GM21515 (cell line): ENCODE measurements around the gene SRRM4.
"Not testable (repeated sequence)": the region's sequence is repeated elsewhere in the genome, so short reads cannot be mapped to it uniquely, and the experiment has no call there.

Experiments
- ATAC-seq: cut with Tn5 transposase; IDR thresholded peaks from one replicate; pipeline ENCODE4 v1.9.1; 2021; ENCODE audit not compliant: unreplicated experiment

SRRM4 gene

DNA sequence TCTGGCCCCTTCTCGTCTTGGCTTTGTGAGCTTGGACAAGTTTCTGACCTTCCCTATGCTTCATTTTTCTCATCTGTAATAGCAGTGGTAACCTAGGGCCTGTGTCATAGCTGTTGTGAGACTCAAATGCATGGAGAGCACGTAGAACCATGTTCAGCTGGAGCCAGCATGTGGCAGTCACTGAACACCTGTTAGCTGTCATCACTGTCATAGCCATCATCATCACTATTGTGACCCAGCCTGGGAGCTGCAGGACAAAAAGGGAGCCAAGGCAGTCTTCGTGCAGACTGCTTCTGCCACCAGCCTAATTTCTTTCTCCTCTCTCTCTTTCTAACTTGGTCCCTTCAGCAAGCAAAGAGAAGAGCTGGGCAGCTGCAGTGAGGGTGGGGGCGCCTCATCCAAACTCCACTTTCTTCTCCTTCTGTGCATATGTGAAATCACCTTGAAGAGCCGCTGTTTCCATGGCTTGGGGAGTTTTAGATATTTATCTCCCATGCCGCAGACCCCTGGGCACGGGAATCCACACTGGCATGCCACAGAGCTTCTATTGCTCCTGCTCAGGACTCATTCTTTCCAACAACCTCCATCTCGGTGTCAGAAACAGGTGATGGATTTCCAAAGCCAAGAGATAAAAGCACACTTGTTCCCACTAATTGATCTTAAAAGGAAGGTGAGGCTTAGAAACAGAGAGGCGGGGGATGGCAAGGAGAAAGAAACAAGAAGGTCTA, 87.0 kb downstream of the SRRM4 start:
- ATAC-seq, result no peak

DNA sequence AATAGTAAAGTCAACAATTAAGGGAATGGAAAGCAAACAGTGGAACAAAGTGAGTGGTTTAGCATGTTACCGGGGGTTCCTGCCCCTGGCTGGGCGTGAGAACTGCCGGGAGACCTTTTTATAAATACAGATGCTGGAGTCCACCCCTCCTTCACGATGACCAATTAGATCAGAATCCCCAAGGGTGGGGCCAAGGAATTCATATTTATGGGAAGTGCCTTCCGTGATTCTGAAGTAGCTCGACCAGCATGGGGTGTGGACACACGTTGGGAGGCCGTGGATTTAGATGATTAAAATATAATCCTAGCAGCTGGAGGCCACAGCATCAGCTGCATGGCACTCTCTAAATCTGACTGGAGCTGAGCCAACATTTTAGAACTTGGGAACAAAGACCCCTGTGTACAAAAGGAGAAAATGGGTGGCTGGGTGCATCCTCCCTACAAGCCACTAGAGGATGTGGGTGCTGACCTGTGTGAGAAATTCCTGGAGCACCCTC, 87.9 kb downstream of the SRRM4 start:
- no peak for ATAC-seq

- ATAC-seq, result no peak
Observed at GRCh38 chr12:119071176-119071575, 89.8 kb downstream of the SRRM4 start.

DNA sequence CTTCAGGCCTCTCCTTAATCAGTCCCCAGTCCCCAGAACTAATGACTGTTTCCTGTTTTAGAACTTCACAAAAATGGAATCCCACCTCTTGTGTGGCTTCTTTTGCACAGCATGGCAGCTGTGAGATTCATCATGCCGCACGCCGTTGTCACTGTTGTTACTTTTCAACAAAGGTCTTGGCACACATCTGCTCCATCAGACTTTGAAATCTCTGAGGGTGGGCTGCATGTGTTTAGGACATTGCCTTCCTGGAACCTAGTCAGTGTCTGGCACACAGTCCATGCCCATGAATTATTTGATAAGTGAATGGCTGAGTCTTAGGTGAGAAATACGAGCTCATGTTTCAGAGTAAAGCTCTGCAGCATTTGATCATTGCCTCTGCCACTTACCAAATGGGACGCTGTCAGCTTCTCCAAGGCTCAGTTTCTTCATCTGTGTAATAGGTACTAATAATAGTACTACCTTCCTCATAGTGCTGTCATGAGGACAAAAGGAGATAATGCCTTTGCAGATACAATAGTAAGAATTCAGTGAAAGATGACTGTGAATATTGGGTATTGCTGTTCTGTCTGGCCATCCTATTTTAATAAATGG, 90.4 kb downstream of the SRRM4 start:
- ATAC-seq, result no peak

DNA sequence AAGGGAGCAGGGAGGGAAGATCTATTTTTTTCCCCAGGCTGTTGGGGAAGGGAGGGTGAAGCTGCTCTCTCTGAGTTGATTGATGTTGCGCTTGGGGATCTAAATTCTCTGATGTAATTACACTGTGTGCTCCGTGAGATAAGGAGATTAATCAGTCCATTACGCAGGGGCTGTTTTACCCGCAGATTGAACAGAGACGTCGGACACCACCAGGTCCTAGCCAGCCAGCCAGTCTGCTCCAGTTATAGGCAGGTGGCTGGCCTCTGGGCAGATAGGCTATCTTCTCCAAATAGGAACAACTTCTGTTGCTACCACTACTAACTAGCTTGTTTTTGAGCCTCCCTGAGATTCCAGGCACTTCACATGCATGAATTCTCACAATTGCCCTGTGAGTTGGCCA, 91.1 kb downstream of the SRRM4 start:
- no peak for ATAC-seq

- ATAC-seq, result no peak
Observed at GRCh38 chr12:119075222-119075787, 94.0 kb downstream of the SRRM4 start.

DNA sequence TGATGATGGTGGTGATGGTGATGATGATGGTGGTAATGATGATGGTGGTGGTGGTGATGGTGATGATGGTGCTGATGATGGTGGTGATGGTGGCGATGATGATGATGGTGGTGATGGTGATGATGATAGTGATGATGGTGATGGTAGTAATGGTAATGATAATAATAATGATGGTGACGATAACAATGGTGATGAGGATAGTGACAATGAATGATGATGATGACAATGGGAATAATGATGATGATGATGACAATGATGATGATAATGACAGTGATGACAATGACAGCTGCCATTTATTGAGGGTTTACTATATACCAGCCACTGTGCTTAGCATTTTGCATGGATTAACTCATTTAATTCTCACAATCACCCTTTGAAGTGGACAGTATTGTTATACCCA, 94.6 kb downstream of the SRRM4 start:
- no peak for ATAC-seq

DNA sequence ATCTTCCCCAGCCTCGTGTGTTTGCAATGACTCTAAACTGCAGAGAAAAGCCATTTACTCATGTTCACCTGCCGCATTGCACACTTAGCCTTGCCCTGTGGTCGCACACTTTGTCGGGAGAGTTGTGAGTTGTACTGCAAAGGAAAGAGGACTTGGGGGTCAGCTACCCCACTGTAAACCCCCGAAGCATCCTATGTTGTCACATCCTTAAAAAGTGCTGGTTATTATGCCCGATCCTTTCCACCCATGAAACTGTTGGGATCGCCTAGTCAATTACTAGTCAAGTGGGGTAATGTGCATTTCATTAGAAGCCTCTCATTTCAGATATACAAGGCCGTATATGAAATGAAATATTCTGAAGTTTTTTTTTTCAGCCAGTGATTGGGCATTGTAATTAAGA, 98.2 kb downstream of the SRRM4 start:
- no peak for ATAC-seq

DNA sequence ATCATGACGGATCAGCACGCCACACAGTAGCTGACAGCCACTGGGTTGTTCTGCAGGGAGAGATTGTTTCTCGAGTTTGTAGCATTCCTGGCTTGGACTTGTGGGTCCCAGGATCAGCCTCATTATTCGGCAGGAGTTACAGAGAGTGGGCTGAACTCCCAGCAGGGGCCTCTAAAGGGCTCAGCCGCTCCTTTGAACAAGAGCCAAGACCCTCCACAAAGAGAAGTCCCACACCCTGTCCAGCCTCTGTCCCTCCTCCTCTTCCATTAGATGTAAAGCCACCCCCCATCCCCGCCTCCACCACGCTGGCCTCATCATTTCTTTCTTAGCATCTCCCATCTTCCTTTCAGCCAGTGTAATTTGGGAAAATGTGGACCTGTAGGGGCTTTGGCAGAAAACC, 100.7 kb downstream of the SRRM4 start:
- no peak for ATAC-seq

- no peak for ATAC-seq
Observed at GRCh38 chr12:119082496-119082895, 101.2 kb downstream of the SRRM4 start.

GRCh38 chr12:119088685-119089379, 107.5 kb downstream of the SRRM4 start:
- ATAC-seq, result no peak

GRCh38 chr12:119089380-119090013, 108.2 kb downstream of the SRRM4 start:
- no peak for ATAC-seq

DNA sequence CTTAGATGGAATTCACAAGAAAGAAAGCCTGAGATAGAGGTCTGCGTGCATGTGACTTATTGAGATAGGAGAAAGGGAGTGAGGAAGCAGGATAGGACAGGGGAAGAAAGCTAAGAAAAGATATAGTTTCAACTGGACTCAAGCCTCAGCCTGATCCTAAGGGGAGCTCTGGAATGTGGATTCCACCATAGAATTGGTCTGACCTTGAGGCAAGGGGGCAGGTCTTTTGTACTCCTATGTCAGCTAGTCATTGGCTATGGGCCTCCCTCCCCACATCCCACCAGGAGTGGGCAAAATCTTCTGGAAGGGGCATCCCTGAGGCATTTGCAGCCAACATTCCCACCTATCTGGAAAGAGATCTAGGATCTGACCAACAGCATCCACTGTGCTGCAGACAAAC, 108.9 kb downstream of the SRRM4 start:
- no peak for ATAC-seq

DNA sequence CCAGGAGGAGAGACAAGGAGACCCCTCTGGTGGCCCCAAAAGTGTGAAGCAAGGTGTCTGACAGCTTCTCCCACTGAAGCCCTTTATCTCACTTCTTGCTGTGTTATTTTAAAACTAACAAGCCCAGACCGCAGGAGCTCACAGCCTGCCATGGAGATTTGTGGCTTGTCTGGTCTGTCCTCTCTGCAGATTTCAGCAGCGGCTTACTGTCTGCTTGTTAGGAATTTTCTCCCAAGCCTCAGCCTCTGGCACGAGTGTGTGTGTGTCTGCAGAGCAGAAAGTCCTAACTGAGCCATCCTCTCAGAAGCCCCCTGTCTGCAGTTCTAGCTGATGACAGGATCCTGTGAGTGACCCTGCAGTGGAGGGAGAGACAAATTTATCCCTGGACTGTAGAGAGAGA, 109.5 kb downstream of the SRRM4 start:
- no peak for ATAC-seq

GRCh38 chr12:119096429-119097202, 115.3 kb downstream of the SRRM4 start:
- no peak for ATAC-seq

DNA sequence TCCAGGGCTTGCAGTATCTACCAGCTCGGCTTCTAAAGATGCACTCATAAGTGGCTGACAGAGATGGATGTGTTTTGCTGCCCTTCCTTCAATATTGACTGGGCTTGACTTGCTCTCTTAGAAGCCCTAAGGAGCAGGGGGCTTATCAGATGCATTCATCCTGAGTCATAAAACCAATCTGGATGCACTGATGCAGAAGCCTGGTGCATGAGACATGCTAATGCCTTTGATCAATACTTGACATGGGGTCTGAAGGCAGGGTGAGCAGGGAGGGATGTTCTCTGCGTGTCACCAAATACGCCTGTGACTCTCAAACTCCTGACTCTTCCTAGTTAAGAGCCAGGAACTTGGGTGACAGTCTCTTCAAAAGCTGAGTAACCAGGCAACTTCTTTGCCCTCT, 119.6 kb downstream of the SRRM4 start:
- ATAC-seq, result no peak

DNA sequence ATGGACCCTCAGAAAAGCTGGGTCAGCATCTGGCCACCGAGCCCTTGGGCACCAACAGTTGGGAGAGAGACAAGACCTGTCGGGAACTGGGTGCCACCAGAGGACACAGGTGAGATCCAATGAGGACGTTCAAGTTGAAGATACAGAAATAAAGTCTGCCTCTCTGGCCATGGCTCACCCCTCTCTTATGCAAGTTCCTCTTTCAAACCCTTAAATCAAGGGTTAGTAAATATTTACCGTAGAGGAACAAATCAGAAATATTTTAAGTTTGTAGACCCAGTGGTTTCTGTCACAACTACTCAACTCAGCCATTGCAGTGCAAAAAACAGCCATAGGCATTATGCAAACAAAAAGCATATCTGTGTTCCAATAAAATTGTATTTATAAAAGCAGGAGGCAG, 120.9 kb downstream of the SRRM4 start:
- ATAC-seq, result no peak

DNA sequence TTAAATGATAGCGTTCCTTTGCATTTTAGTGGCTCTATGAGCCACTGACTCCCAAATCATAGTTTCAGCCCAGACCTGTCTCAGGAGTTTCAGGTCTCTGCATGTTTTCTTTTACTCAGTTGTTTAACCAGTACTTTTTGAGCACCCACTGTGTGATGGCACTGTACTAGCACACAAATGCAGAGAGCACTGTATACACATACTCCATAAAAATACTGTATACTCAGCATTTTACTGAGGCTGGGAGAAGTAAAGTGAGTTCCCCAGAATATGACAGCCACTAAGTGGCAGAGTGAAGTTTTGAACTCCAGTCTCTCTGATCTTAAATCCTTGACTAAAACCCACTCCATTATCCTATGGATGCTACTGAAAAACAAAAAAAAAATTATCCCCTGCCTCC, 121.4 kb downstream of the SRRM4 start:
- ATAC-seq, result no peak

- not testable (repeated sequence) for ATAC-seq
Observed at GRCh38 chr12:119104969-119105368, 123.6 kb downstream of the SRRM4 start.

- ATAC-seq, result no peak
Observed at GRCh38 chr12:119113496-119113986, 132.2 kb downstream of the SRRM4 start.
